GM12801 (cell line): ENCODE data around the gene HOXC10.

ENCODE experiments used
- CTCF ChIP-seq: IDR thresholded peaks from one replicate; pipeline ENCODE4 v1.5.1; 2011; ENCODE audit warnings: control low read depth; ENCODE audit not compliant: insufficient read length; ENCODE audit errors: extremely low read depth

HOXC10 gene

GRCh38 chr12:53956914-53957536, 27.9 kb upstream of the HOXC10 start:
- TF ChIP-seq CTCF: no peak

- TF ChIP-seq CTCF: no peak
Measured at GRCh38 chr12:53958128-53958527, 26.8 kb upstream of the HOXC10 start.

GRCh38 chr12:53959314-53959713, 25.6 kb upstream of the HOXC10 start:
- TF ChIP-seq CTCF: no peak

GRCh38 chr12:53960187-53961024, 24.5 kb upstream of the HOXC10 start:
- no peak for TF ChIP-seq CTCF

GRCh38 chr12:53961025-53961761, 23.8 kb upstream of the HOXC10 start:
- no peak for TF ChIP-seq CTCF

- no peak for TF ChIP-seq CTCF
Measured at GRCh38 chr12:53963005-53963404, 21.9 kb upstream of the HOXC10 start.
